ENCODE results near the gene VSIG10L.

Gene VSIG10L

GRCh38 chr19:51321799-51322198 lies 20.1 kb downstream of the VSIG10L start:
- H3K4me3 ChIP-seq (ENCODE audit: low read length), result no peak overlapping the region
- no peak for DNase-seq (ENCODE audit: low read depth)
- TF ChIP-seq CTCF (IDR thresholded peaks at IDR 0.05; ENCODE audit: insufficient read depth, low read depth, low read length, missing control alignments), result no peak

GRCh38 chr19:51320280-51320657 lies 21.7 kb downstream of the VSIG10L start:
- no peak for DNase-seq (ENCODE audit: low read depth)
- no peak for TF ChIP-seq CTCF (IDR thresholded peaks at IDR 0.05; ENCODE audit: insufficient read depth, low read depth, low read length, missing control alignments)
- no peak overlapping the region for H3K4me3 ChIP-seq (ENCODE audit: low read length)

- no peak for TF ChIP-seq CTCF (IDR thresholded peaks at IDR 0.05; ENCODE audit: insufficient read depth, low read depth, low read length, missing control alignments)
- H3K4me3 ChIP-seq (ENCODE audit: low read length), result no peak overlapping the region
- DNase-seq (ENCODE audit: low read depth), result no peak
Observed at GRCh38 chr19:51319649-51320279, 22.2 kb downstream of the VSIG10L start.

GRCh38 chr19:51318687-51319648 lies 23.0 kb downstream of the VSIG10L start:
- TF ChIP-seq CTCF (IDR thresholded peaks at IDR 0.05; ENCODE audit: insufficient read depth, low read depth, low read length, missing control alignments), result no peak
- no peak overlapping the region for H3K4me3 ChIP-seq (ENCODE audit: low read length)
- DNase-seq (ENCODE audit: low read depth), result no peak

- no peak overlapping the region for H3K4me3 ChIP-seq (ENCODE audit: low read length)
- no peak for TF ChIP-seq CTCF (IDR thresholded peaks at IDR 0.05; ENCODE audit: insufficient read depth, low read depth, low read length, missing control alignments)
- no peak for DNase-seq (ENCODE audit: low read depth)
Observed at GRCh38 chr19:51317968-51318367, 24.0 kb downstream of the VSIG10L start.

- no peak overlapping the region for H3K4me3 ChIP-seq (ENCODE audit: low read length)
- no peak for DNase-seq (ENCODE audit: low read depth)
- TF ChIP-seq CTCF (IDR thresholded peaks at IDR 0.05; ENCODE audit: insufficient read depth, low read depth, low read length, missing control alignments), result no peak
Observed at GRCh38 chr19:51317376-51317775, 24.6 kb downstream of the VSIG10L start.
